Airway epithelial cell (primary cell): ENCODE data around the gene TLNRD1. TPM values are rescaled to one million over a fixed set of nuclear protein-coding genes. Genes with fewer than 3 reads are reported as not detected.

Experiments used
- total RNA-seq: library from RNA; depleted of rRNA; stranded (reverse); fragments of >200 nt; gene quantifications from 2 replicates; pipeline ENCODE4 v1.2.3, GENCODE V29; 2015

TLNRD1 gene
- total RNA-seq: 22.4 and 23.0 TPM in 2 replicates

GRCh38 chr15:81000624-81001151 lies at the start of gene TLNRD1:
TSS of gene TLNRD1 (plus strand) at chr15:81000923. CDS start at chr15:81002272, 1,349 bp downstream.

GRCh38 chr15:80989518-80990478 lies 10.9 kb upstream of the TLNRD1 start, which contains the start of gene MESD:
TSS of gene MESD (minus strand) at chr15:80989819. CDS start at chr15:80989791, 28 bp downstream.

Other genes with a start within 250 kb of the TLNRD1 start
- 3.6 and 4.8 TPM in 2 replicates for gene CEMIP, start 221.6 kb upstream of the TLNRD1 start, total RNA-seq
- gene MESD, start 11.1 kb upstream of the TLNRD1 start, total RNA-seq: 19.7 and 20.9 TPM in 2 replicates
- not detected in 2 replicates for gene CFAP161, start 133.3 kb downstream of the TLNRD1 start, total RNA-seq
- 0.42 and 0.84 TPM in 2 replicates for gene IL16, start 196.0 kb downstream of the TLNRD1 start, total RNA-seq